ELR (cell line): ENCODE measurements around the gene MESD.

Experiments used
- DNase-seq: peaks from one replicate; pipeline ENCODE4 v3.0.0-alpha.2; 2015; ENCODE audit warnings: low read depth

The MESD gene

GRCh38 chr15:81014446-81015093, 25.0 kb upstream of the MESD start:
- no peak for DNase-seq

DNA sequence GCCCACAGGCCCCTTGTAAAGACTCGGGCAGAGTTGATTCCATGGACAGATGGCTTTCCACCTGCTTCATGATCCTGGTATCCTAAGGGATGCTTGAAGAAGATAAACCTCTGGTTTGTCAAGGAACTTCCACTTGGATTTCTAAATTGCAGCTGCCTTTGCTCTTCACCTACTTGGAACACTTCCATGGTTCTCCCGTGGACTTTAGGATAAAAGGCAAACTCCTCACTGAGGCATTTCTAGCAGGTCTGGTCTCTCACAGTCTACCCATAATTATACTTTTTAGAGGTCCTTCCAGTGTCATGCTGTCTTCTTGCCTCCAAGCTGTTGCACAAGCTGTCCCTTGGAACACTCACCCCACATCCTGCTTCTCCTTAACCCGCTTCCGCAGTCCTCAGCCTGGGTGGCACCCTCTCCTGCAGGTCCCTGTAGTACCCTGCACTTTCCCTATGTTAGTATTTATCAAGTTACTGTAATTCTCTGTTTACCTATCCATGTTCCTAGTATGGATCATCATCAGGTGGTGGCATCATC, 23.8 kb upstream of the MESD start:
- no peak for DNase-seq

DNA sequence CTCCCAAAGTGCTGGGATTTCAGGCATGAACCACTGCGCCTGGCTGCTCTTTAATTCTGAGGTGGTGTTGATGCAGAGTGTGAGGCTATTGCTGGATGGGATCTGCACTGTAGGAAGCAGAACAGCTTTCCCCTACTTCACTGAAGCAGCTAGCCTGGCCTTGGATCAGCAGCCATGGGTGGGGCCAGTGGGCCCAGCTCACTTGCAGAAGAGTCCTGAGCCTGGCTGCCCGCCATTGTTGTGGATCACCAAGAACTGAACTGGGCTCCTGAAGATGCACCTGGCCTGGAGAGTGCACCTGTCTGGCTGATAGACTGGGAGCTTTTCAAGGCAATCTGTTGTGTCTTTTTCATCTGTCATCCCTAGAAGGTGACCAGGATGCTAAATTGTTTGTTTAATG, 23.0 kb upstream of the MESD start:
- no peak for DNase-seq

DNA sequence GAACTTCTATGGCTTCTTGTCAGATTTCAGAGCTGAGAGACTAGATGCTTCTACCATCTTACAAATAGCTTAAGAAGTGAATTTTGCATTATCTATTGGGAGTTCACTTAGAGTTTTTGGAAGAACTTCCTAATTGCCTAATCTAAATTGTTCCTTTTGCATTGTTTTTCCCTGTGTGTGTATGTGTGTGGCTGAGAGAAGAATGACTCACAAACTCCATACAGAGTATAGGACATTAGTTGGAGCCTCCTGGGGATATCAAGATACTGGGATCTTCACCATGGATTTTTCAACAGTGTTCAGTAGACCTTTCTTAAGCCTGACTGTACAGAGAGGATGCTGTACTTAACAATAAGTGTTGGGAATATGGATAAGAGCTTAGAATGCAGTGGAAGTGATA, 22.0 kb upstream of the MESD start:
- DNase-seq, result no peak

DNA sequence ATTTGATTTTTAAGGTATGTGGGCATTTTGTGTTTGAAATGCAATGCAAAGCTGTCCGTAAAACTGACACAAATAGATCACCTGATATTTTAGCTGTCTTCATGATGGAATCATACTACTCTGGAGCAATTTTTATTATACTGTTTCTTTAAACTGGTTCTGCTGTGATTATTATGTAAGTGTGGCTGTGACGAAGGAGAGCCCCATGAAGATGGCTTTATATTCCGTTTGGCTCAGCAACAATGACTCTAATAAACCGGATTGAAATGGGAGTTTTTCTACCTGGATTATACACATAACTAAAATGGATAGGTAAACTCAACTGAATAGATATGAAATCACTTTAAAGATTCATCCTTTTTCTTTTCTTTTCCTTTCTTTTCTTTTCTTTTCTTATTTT, 20.5 kb upstream of the MESD start:
- DNase-seq, result no peak

GRCh38 chr15:81008312-81008711, 18.7 kb upstream of the MESD start:
- DNase-seq, result no peak

- DNase-seq, result no peak
Measured at GRCh38 chr15:81007428-81008064, 17.9 kb upstream of the MESD start.

DNA sequence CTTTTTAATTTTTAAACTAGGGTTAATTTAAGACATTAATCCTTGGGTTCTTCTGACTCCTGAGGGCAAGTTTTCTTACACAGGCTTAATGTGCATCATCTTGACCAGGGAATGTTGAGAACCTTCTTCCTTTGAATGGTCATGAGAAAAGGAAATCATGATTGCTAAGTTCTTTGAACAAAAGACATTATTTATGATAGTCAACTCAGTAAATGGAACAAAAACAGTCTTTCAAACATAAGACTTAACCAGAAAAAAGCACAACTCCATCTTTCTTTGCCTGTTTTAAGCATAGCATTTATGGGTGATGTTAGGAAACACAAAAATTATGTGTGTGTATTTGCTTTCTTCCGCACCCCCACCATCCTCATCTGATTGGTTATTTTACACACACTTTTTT, 16.5 kb upstream of the MESD start:
- no peak for DNase-seq

DNA sequence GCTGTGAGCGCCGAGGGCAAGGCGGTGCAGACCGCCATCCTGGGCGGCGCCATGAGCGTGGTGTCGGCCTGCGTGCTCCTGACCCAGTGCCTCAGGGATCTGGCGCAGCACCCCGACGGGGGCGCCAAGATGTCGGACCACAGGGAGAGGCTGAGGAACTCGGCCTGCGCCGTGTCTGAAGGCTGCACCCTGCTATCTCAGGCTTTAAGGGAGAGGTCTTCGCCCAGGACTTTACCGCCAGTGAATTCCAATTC, 13.4 kb upstream of the MESD start:
- DNase-seq, result no peak

DNA sequence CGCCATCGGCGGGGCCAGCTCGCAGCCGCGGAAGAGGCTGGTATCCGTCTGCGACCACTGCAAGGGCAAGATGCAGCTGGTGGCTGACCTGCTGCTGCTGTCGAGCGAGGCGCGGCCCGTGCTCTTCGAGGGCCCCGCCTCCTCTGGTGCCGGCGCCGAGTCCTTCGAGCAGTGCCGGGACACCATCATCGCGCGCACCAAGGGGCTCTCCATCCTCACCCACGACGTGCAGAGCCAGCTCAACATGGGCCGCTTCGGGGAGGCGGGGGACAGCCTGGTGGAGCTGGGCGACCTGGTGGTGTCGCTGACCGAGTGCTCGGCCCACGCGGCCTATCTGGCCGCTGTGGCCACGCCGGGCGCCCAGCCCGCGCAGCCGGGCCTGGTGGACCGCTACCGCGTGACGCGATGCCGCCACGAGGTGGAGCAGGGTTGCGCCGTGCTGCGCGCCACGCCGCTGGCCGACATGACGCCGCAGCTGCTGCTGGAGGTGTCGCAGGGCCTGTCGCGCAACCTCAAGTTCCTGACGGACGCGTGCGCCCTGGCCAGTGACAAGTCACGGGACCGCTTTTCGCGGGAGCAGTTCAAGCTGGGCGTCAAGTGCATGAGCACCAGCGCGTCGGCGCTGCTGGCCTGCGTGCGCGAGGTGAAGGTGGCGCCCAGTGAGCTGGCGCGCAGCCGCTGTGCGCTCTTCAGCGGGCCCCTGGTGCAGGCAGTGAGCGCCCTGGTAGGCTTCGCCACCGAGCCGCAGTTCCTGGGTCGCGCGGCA, 12.9 kb upstream of the MESD start:
- peak; percentile 45 for DNase-seq

- no peak for DNase-seq
Measured at GRCh38 chr15:81002009-81002330, 12.4 kb upstream of the MESD start.

GRCh38 chr15:81001152-81002008, 11.8 kb upstream of the MESD start:
- DNase-seq, result peak; percentile 68

GRCh38 chr15:81000624-81001151, 11.1 kb upstream of the MESD start, which contains the start of gene TLNRD1:
Gene TLNRD1, plus strand, starts transcription at chr15:81000923. Its CDS starts 1,349 bp downstream, at chr15:81002272.
- DNase-seq, result peak; percentile 94

- peak; percentile 29 for DNase-seq
Measured at GRCh38 chr15:81000144-81000623, 10.6 kb upstream of the MESD start.

DNA sequence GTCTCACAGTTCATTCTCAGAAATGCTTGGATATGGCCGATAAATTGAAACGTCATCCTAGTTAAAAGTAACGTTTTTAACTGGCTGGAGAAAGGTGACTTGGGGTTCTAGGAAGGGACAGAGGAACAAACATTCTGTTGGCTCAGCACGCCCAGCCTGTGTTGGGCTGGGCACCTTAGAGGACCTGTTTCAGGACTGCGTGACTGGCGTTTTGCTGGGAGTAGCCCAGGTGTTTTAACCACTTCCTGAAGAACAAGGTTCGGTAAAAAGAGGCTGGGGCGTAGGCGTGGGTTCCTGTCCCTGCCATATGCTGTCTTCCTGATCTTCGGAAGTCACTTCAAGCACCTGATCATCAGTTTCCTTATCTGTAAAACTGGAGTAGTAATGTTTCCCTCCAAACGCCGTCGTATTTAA, 10.0 kb upstream of the MESD start:
- no peak for DNase-seq

DNA sequence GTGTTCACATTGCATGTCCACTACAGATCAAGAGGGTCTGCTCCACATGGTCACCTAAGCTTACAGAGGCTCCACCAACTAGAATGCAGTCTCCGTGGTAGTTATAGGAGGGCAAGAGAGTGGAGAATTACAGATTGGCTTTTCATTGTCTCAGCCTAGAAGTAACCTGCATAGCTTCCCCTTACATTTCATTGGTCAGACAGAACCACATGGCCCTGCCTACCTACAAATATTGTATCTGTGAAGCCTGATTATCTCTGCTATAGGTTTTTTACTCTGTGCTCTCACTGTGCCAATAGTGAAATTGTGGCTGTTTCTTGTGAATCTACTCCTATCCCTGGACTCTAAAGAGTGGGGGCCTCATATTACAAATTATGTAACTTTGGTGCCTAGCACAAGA, 8.6 kb upstream of the MESD start:
- no peak for DNase-seq

- DNase-seq, result peak; percentile 43
Measured at GRCh38 chr15:80997692-80998091, 8.1 kb upstream of the MESD start.

DNA sequence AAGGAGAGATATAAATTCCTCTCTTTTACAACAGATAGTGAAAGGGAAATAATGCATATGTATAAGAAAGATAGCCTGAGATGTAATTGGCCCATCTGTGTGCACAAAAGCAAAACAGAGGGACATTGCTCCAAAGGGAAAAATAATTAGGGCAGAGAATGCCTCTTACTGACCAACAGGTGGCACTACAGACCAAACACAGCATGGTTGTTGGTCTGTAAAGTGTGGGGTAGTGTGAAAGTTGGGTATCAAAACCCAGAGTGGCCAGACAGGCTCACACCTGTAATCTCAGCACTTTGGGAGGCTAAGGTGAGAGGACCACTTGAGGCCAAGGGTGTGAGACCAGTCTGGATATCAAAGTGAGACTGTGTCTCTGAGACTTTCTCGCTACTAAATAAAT, 6.6 kb upstream of the MESD start:
- DNase-seq, result peak; percentile 40

- no peak for DNase-seq
Measured at GRCh38 chr15:80992441-80992840, 2.8 kb upstream of the MESD start.

DNA sequence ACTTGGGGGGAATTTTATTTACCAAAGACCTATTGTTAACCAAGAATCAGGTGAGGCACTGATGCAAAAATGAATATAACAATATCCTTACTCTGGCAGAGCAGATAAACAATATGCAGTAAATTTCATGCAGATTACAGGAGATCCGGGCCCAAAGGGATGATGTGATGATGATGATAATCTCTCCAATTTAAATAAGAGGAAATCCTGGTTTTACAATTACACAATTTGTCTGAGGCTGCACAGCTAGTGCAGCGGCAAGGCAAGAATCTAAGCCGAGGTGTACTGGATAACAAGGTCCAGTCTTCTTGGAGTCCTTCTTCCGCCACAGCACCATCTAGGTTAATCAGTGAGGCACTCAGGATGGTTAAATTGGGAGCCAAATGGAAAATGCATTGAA, 2.4 kb upstream of the MESD start:
- DNase-seq, result no peak

DNA sequence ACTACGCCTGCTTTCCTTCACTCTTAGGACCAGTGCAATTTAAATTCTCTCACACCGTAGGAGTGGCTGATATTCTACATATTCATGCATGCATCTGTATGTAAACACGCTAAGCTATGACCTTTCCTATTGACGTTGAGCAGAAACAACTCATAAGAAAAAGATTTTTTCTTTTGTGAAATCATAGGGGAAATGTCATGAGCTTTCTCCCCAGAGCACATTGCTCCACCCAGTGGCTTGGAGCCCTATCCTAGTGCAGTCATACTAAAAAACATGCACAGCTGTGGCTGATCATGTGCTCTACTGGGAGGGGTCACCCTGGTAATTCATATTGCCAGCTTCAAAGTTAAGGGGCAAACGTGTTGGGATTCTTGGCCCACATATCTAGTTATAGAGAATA, 1.8 kb upstream of the MESD start:
- DNase-seq, result peak; percentile 47

DNA sequence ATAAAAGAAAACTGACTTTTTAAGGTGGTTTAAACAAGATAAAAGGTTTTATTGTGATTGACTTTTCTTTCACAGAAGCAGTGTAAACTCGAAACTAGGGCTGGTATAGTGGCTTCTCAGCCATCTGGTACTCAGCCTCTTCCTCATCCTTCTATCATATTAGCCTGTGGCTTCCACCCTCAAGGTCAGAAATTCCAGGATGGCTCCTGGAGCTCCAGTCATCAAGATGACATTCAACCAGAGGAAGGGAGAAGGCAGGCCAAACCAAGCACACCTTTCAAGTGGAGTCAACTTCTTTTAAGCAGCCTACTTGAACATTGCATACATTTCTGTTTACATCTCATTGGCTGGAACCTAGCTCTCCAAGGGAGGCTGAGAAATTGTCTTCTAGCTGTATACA, 1.3 kb upstream of the MESD start:
- DNase-seq, result peak; percentile 19
